NOMO-1 (cell line): ENCODE measurements around the gene IRAK1.

Source experiments
- DNase-seq, 2 experiments: peaks; one replicate each; lab custom pipeline; 2025; ENCODE audit not compliant: unreplicated experiment in 2 of 2; lab: John Stamatoyannopoulos, UW

IRAK1 gene

DNA sequence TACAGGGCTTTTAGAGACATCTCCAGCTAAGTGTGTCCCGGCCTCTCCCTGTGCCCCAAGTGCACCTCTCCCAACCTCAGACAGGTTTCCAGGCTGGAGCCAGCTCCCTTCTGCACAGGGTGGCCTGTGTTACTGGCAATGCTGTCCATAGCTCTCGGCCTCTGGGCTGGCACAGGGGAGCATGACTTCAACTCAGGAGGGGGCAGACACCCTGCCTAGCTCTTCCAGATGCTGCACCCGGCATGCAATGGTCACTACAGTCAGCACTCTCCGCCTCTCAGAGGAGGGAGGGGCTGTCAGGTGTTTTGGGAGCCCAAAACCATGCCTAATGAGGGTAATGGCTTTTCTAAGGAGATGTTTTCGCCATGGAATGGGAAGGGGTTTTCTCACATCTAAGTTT, 2.4 kb upstream of the IRAK1 start:
- DNase-seq = no peak

GRCh38 chrX:154021131-154021611, 1.5 kb upstream of the IRAK1 start:
- DNase-seq = no peak

DNA sequence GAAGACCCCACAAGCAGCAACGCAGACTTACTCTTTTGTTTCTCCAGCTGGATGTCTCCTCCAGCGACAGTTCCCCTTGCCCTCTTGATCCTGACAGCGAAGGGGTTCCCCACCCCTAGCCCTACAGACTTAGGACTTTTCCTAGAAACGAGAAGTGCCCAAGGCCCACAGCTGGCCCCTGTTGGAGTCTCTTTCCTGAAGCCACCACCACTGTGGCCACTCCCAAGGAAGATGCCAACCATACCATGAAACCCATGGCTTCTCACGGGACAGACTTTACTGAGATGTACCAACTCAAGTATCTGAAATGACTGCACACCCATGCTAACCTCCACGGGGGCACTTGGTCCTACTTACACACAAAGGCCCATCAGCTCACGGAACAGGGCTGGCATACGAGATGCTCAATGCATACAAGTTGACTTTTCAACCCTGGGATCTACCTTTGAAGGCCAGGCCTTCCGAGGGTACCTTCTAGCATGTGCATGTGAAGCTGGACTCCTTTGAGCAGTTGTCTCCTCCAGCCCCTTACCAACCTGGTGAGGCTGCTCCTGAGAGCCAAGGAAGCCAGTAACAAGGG, 924 bp upstream of the IRAK1 start:
- no peak for DNase-seq

DNA sequence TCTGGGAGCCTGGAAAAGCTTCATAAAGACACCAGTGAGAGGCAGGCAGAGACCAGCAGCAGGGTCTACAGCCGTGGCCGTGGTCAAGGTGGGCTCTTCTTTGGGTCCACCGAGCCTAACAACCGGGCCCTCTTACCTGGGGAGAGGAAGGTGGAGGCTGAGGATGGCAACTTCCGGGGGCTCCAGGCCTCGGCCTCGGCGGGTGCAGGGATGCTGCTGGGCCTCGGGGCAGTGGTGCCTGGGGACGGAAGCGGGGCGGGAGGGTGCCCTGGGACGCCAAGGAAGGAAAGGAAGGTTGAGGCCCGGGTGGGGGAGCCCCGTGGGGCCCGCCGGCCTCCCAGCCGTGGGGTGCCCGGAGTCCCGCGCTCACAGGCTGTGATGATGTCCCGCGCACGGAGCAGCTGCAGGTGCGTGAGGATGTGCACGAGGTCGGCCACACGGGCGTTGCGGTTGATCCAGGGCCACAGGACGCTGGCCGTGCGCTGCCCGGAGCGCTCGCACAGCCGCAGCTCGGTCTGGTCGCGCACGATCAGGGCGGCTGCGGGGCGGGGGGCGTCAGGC, 561 bp downstream of the IRAK1 start:
- no peak for DNase-seq

GRCh38 chrX:154018518-154019060, 1.1 kb downstream of the IRAK1 start:
- no peak for DNase-seq

GRCh38 chrX:154017766-154018517, 1.8 kb downstream of the IRAK1 start:
- DNase-seq = no peak

DNA sequence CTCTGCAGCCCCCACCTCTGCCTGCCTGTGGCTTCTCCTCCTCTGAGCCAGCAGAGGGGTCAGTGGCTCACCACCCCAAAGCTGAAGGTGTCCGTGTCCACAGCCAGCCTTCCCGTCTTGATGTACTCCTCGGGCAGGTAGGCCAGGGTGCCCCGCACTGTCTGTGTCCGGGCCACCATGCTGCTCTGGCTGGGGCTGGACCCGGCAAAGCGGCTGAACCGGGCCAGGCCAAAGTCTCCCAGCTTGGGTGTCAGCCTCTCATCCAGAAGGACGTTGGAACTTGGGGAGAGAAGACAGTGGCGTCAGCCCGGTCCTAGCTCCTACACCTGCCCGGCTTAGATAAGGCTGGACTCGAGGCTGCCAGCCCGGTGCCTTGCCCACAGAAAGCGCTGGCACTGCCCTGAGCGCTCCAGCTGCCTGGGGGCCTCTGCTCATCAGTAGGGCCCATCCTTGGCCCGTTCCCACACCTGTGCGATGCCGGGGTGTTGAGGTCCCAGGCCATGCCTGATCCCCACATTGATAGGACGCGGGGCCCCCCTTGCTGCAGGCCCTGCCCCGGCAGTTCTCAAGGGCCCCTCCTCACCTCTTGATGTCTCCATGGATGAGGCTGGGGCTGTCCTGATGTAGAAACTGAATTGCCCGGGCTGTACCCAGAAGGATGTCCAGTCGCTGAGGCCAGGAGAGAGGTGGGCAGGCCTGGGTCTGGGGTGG, 3.2 kb downstream of the IRAK1 start:
- DNase-seq = no peak

DNA sequence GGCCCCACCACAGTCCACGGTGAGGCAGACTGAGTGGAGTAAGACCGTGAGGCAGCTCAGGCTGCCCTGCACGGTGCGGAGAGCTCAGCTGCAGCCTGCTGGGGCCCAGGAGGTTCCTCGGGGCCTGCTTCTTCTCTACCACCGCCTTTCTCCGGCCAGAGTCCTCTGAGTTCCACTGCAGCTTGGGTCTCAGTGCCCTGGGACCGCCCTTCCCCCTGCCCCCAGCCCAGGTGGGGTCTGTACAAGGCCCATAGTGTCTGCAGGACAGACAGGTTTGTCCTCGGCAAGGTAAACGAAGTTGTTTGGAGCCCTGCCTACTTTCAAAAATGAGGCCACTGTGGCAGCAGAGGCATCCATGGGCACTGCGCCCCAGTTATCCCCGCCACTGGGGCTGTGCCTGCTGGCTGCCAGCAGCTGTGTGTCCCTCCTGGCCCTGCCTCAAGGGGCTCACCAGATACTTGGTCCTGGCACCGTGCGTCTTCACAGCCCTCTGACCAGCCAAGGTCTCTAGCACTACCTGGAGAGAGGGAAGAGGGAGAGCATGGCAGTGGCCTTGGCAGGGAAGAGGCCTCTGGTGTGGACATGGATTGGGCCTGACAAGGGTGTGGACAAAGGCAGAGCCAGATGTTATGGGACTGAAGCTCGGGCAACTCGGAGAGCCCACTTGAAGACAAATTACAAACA, 4.0 kb downstream of the IRAK1 start:
- no peak for DNase-seq

- DNase-seq = no peak
These were observed 5.0 kb downstream of the IRAK1 start for GRCh38 chrX:154014429-154015380.

- DNase-seq = peak in 1 of 2 experiments; percentile 31
These were observed 5.9 kb downstream of the IRAK1 start for GRCh38 chrX:154013614-154014360.

- DNase-seq = no peak
These were observed 6.7 kb downstream of the IRAK1 start for GRCh38 chrX:154013001-154013421.

- no peak for DNase-seq
These were observed 7.2 kb downstream of the IRAK1 start for GRCh38 chrX:154012336-154012991.

DNA sequence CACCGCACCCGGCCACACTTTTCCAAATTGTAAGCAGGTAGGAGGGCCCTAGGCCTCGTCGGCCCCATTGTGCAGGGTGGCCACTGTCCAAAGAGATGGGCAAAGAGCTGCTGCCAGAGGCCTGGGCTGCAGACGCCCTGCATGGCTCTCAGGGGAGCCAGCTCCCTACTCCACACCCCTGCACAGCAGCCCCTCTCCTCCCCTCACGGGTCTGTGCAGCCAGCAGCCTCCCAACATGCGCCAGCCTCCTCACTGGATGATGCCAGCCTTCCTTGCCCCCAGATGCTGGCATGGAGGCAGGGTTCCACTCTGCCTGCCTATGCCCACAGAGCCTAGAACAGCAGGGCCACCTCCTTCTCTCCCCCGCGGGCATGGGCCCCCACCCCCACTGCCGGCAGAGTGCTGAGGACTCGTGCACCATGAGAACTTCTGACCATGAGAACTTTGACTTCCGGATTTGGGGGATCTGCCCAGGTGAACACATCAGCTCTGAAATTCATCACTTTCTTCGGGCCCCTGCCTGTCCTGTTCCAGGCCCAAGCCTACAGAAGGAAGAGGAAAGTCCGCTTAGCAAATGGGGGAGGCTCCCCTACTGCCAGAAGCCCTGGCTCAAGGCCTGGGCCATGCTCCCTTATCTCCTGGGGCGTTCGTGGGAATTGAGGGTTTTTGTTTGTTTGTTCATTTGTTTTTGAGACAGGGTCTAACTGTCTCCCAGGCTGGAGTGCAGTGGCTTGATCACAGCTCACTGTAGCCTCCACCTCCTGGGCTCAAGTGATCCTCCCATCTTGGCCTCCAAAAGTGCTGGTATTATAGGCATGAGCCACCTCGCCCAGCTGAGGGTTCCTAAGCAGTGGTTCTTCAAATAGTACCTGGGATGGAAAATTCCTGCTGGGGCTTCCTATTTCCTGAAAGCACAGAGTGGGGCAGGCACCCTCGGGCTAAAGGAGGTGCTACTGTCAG, 8.0 kb downstream of the IRAK1 start:
- DNase-seq = no peak

- peak in 1 of 2 experiments; percentile 29 for DNase-seq
These were observed 9.2 kb downstream of the IRAK1 start for GRCh38 chrX:154010330-154011087.

DNA sequence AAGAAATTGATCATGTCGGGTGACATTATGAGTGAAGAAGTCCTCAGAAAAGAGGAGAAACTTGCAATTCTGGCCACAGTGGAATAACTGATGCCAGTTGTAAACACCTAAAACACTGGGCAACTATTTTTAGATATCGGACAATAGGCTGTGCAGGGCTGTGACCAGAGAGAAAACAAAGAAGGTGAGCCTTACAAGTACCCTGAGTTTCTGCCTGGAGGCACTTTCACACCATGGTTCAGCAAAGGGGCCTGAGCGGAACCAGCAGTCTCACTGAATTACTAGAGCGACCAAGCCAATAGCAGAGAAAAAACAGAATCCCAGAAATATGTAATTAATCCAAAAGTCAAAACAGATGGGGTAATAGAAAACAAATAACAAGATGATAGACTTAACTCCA, 11.2 kb downstream of the IRAK1 start:
- DNase-seq = no peak

DNA sequence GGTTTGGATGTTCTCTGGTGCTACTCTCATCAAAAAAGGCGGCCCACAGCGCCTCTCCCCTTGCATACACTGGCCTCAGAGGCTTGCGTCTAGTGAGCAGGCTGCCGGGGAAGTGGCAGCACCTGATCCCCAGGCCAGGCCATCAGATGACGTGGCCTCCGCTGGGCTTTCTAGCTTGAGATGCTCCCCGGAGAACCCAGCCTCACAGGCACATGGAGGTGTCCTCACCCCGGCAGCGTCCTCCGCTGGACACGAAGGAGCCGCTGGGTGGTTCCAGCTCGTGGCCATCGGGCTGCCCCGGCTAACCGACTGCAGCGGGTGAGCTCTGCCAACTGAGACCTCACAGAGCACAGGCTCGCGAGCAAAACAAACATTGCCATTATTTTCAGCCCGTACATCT, 12.8 kb downstream of the IRAK1 start:
- no peak for DNase-seq
